IMR-90 (cell line): Measurements from ENCODE around the gene ARHGAP12. TPM values are rescaled to one million over a fixed set of nuclear protein-coding genes. Genes with fewer than 3 reads are reported as not detected.

Source experiments
- BHLHE40 ChIP-seq: fragments of 150-350 bp; IDR thresholded peaks from 2 replicates; pipeline ENCODE4 v1.6.1; 2016; ENCODE audit warnings: mild to moderate bottlenecking, low read depth, low read length
- MAFK ChIP-seq: IDR thresholded peaks from 2 replicates; pipeline ENCODE4 v1.6.1; 2012; ENCODE audit warnings: low read depth, low read length, improper control_type of control experiment
- MAZ ChIP-seq: IDR thresholded peaks from 2 replicates; pipeline ENCODE4 v1.6.1; 2012; ENCODE audit warnings: low read depth, mild to moderate bottlenecking, low read length, improper control_type of control experiment, moderate library complexity, borderline replicate concordance
- MXI1 ChIP-seq: IDR thresholded peaks from 2 replicates; pipeline ENCODE4 v1.6.1; 2012; ENCODE audit warnings: low read depth, mild to moderate bottlenecking, low read length, moderate library complexity, borderline replicate concordance
- NFE2L2 ChIP-seq: fragments of 150-350 bp; IDR thresholded peaks from 2 replicates; pipeline ENCODE4 v1.6.1; 2016; ENCODE audit warnings: low read depth, mild to moderate bottlenecking, low read length
- RCOR1 ChIP-seq: IDR thresholded peaks from 2 replicates; pipeline ENCODE4 v1.6.1; 2012; ENCODE audit warnings: mild to moderate bottlenecking, low read length, improper control_type of control experiment; ENCODE audit not compliant: insufficient replicate concordance
- SMC3 ChIP-seq: fragments of 150-350 bp; IDR thresholded peaks from 2 replicates; pipeline ENCODE4 v1.6.1; 2016; ENCODE audit warnings: low read depth, mild to moderate bottlenecking, antibody characterized with exemption, low read length, moderate library complexity
- polyA plus RNA-seq, 3 experiments: library from polyadenylated mRNA; depleted of rRNA; stranded (reverse); fragments of >200 nt; gene quantifications; 2 replicates each; pipeline ENCODE4 v1.2.3, GENCODE V29; 2012; ENCODE audit warnings: low replicate concordance in 1 of 3
- total RNA-seq: library from RNA; depleted of rRNA; stranded (reverse); fragments of >200 nt; gene quantifications from 2 replicates; pipeline ENCODE4 v1.2.3, GENCODE V29; 2012

Gene ARHGAP12
- total and polyA plus RNA-seq, 2 of the 4 experiments (the other 2 are of a cell fraction), result 9.0 to 28.5 TPM

DNA sequence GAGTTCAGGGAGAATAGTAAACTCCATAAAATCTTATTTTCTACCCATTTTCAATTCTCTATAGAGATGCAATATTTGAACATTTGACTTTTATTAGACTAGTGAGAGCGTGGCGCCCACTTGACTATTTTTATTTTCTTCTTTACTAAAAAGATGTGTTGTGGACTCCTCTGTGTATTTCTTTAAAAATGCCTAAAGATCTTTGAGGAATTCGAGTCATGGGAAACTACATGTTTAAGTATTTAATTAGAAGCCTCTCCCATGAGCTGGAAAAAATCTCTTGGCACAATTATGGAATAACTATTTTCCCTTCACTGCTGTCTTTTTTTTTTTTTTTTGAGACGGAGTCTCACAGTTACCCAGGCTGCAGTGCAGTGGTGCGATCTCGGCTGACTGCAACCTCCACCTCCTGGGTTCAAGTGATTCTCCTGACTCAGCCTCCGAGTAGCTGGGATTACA lies 124.2 kb downstream of the ARHGAP12 start (continued):
- no peak for TF ChIP-seq SMC3
- no peak for TF ChIP-seq RCOR1
- no peak for TF ChIP-seq MAFK
- no peak for TF ChIP-seq NFE2L2
- TF ChIP-seq MXI1, result no peak
- no peak for TF ChIP-seq MAZ
- TF ChIP-seq BHLHE40, result no peak
